HG02798 (cell line): ENCODE data around the gene RBP5.

Experiments
- ATAC-seq: cut with Tn5 transposase; IDR thresholded peaks from one replicate; pipeline ENCODE4 v1.9.1; 2021; ENCODE audit warnings: mild to moderate bottlenecking; ENCODE audit not compliant: unreplicated experiment, poor library complexity

The RBP5 gene

GRCh38 chr12:7081037-7081436 is 47.7 kb downstream of the RBP5 start:
- no peak for ATAC-seq

- no peak for ATAC-seq
These were observed 48.9 kb downstream of the RBP5 start for GRCh38 chr12:7079826-7080125.

GRCh38 chr12:7078163-7078562 is 50.5 kb downstream of the RBP5 start:
- no peak for ATAC-seq

- ATAC-seq: no peak
These were observed 52.2 kb downstream of the RBP5 start for GRCh38 chr12:7076493-7076892.

GRCh38 chr12:7075939-7076338 is 52.8 kb downstream of the RBP5 start:
- no peak for ATAC-seq

- no peak for ATAC-seq
These were observed 53.2 kb downstream of the RBP5 start for GRCh38 chr12:7075518-7075917.

- ATAC-seq: no peak
These were observed 54.7 kb downstream of the RBP5 start for GRCh38 chr12:7073946-7074345.
